GDM1 (cell line): ENCODE results near the gene MPV17L2.

Experiments used
- DNase-seq: peaks from one replicate; lab custom pipeline; 2025; lab: John Stamatoyannopoulos, UW

Gene MPV17L2

DNA sequence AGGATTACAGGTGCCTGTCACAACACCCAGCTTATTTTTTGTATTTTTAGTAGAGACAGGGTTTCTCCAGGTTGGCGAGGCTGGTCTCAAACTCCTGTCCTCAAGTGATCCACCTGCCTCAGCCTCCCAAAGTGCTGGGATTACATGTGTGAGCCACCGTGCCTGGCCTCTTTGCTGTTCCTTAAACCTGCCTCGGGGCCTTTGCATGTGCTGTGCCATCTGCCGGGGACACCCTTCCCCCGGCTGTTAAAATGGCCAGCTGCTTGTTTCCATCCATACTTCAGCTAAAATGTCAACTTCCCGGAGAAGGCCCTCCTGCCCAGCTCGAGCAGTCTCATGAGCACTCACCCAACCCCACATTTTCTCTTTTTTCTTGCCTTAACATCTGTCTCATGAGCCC lies 52.3 kb downstream of the MPV17L2 start:
- no peak for DNase-seq
